ENCODE results near the gene SLC15A3. TPM values are rescaled to one million over a fixed set of nuclear protein-coding genes. Genes with fewer than 3 reads are reported as not detected.

The SLC15A3 gene
- 10 to 100 TPM in 1 of 2 donors, 1 to 10 TPM in 1; 9.0 to 20.9 TPM for total RNA-seq
- 10 to 100 TPM; 13.1 to 19.6 TPM for polyA plus RNA-seq

- Histone ChIP-seq H3K27me3 (ENCODE audit: control insufficient read depth in 4 of 4, insufficient read depth in 4 of 4, low read length in 3 of 4) (no peaks in the 10 kb centered on the region), H3K9ac (ENCODE audit: low read depth in 1 of 2, low read length in 2 of 2) (peak within 1 kb of the TSS; percentile 61 to 73), H3K4me1 (ENCODE audit: control insufficient read depth in 4 of 4, insufficient read depth in 4 of 4, low read length in 3 of 4) (peaks cover 5 to 23% (median 14%) of the 10 kb centered on the region in 4 donors), H3K9me3 (ENCODE audit: control insufficient read depth in 4 of 4, low read length in 3 of 4) (no peaks in the 10 kb centered on the region), H3K27ac (ENCODE audit: low read depth in 1 of 2, low read length in 2 of 2) (peak within 1 kb of the TSS; percentile 77 to 96), H3K36me3 (ENCODE audit: control insufficient read depth in 4 of 4, insufficient read depth in 3 of 4, low read depth in 1 of 4, low read length in 3 of 4) (peaks cover 0 to 3% (median 0%) of the 10 kb centered on the region in 4 donors), H3K4me3 (ENCODE audit: low read depth in 1 of 3, low read length in 3 of 3) (peak within 1 kb of the TSS; percentile 37 to 88 (median 46))
- TF ChIP-seq YY1 (IDR thresholded peaks at IDR 0.05) (peak; percentile 25), CTCF (IDR thresholded peaks at IDR 0.05; ENCODE audit: low read depth, low read length, missing input control) (no peak), HNF4G (IDR thresholded peaks at IDR 0.05) (no peak), RAD21 (IDR thresholded peaks at IDR 0.05) (peak in 1 of 2 donors; percentile 8)
- DNase-seq (ENCODE audit: low spot score) = no peak
- 13% methylated on average over 23 of the region's 23 CpGs for WGBS
These were observed at the start of gene SLC15A3 for GRCh38 chr11:60951904-60952741. Gene SLC15A3 (minus strand): TSS chr11:60952176. CDS start chr11:60951551, 625 bp downstream.

GRCh38 chr11:61000426-61000825, 48.5 kb upstream of the SLC15A3 start:
- Histone ChIP-seq H3K27ac (ENCODE audit: low read depth in 1 of 2, low read length in 2 of 2) (no peak overlapping the region), H3K9me3 (ENCODE audit: control insufficient read depth in 4 of 4, low read length in 3 of 4) (no peaks in the 10 kb centered on the region), H3K36me3 (ENCODE audit: control insufficient read depth in 4 of 4, insufficient read depth in 3 of 4, low read depth in 1 of 4, low read length in 3 of 4) (no peaks in the 10 kb centered on the region), H3K4me3 (ENCODE audit: low read depth in 1 of 3, low read length in 3 of 3) (no peak overlapping the region), H3K27me3 (ENCODE audit: control insufficient read depth in 4 of 4, insufficient read depth in 4 of 4, low read length in 3 of 4) (no peaks in the 10 kb centered on the region), H3K4me1 (ENCODE audit: control insufficient read depth in 4 of 4, insufficient read depth in 4 of 4, low read length in 3 of 4) (no peaks in the 10 kb centered on the region), H3K9ac (ENCODE audit: low read depth in 1 of 2, low read length in 2 of 2) (no peak overlapping the region)
- no peak for TF ChIP-seq CTCF (IDR thresholded peaks at IDR 0.05; ENCODE audit: low read depth, low read length, missing input control)
- no peak for TF ChIP-seq ATF3 (IDR thresholded peaks at IDR 0.05)
- TF ChIP-seq TAF1 (conservative IDR thresholded peaks at IDR 0.05) = no peak
- TF ChIP-seq MAX (IDR thresholded peaks at IDR 0.05) = no peak
- TF ChIP-seq FOXA2 (IDR thresholded peaks at IDR 0.05) = no peak
- no peak for TF ChIP-seq RAD21 (IDR thresholded peaks at IDR 0.05)
- TF ChIP-seq SP1 (IDR thresholded peaks at IDR 0.05) = no peak
- no peak for TF ChIP-seq FOXA1 (IDR thresholded peaks at IDR 0.05)
- TF ChIP-seq ZBTB33 (IDR thresholded peaks at IDR 0.05) = no peak
- no peak for TF ChIP-seq GABPA (IDR thresholded peaks at IDR 0.05 in 1 of 2, conservative IDR thresholded peaks at IDR 0.05 in 1 of 2)
- TF ChIP-seq REST (IDR thresholded peaks at IDR 0.05) = no peak
- no peak for TF ChIP-seq JUND (IDR thresholded peaks at IDR 0.05)
- no peak for TF ChIP-seq EGR1 (IDR thresholded peaks at IDR 0.05; ENCODE audit: low read depth in 2 of 2)
- no peak for TF ChIP-seq NR2F2 (IDR thresholded peaks at IDR 0.05)
- no peak for TF ChIP-seq HNF4A (conservative IDR thresholded peaks at IDR 0.05)
- no peak for TF ChIP-seq HNF4G (IDR thresholded peaks at IDR 0.05)
- TF ChIP-seq YY1 (IDR thresholded peaks at IDR 0.05) = no peak
- TF ChIP-seq RXRA (IDR thresholded peaks at IDR 0.05) = no peak
- no peak for DNase-seq (ENCODE audit: low spot score)
- WGBS = 76% methylated on average over 11 of the region's 11 CpGs
